Right ventricle myocardium inferior (tissue), 1 donor: ENCODE data around the gene VCAN. TPM values are rescaled to one million over a fixed set of nuclear protein-coding genes. Genes with fewer than 3 reads are reported as not detected.
"Not testable (repeated sequence)": the region's sequence is repeated elsewhere in the genome, so short reads cannot be mapped to it uniquely, and the experiment has no call there.

Experiments
- ATAC-seq: fragments of 200-7000 bp; cut with Tn5 transposase; one replicate; pipeline ENCODE4 v1.9.1; 2020; ENCODE audit warnings: mild to moderate bottlenecking, moderate library complexity
- DNase-seq: peaks from one replicate; pipeline ENCODE4 v3.0.0; 2021; ENCODE audit errors: missing footprints
- intact Hi-C: fragments of 100-400 bp; cut with DNase I; formaldehyde crosslinking; loops from one replicate; pipeline ENCODE4 v1.11.0; 2022
- long read RNA-seq: library from polyadenylated mRNA; unstranded; transcript quantifications from one replicate; pipeline ENCODE4 v2.0.0, GENCODE V29; 2021
- total RNA-seq: library from RNA; stranded (reverse); fragmentation: NEBNext Ultra II Directional; extraction: Animal tissue kit (Norgen Biotek cat#: 25700); gene quantifications from one replicate; pipeline ENCODE4 v1.2.1, GENCODE V29; 2021
- donor health status: DM: no; HTN: yes; CAD: no; lungs with severe emphysema.

Gene VCAN
- 41.2 TPM for total RNA-seq
- long read RNA-seq, full-length matches to known transcripts: 2 of 4 reads
- long read RNA-seq, partial matches to known transcripts: 0 of 4 reads
- long read RNA-seq, other reads (novel, unspliced or antisense): 2 of 4 reads

- peak; percentile 86 for DNase-seq
- ATAC-seq: peak; percentile 64
- intact Hi-C loops: loop anchor here (5.0 kb wide), 1 partner anchor 1119 kb away; no protein-coding TSS in a partner anchor
Observed at GRCh38 chr5:83471405-83472212, at the start of gene VCAN. Gene VCAN, plus strand, starts transcription at chr5:83471744. Its CDS starts 11,775 bp downstream, at chr5:83483519.

DNA sequence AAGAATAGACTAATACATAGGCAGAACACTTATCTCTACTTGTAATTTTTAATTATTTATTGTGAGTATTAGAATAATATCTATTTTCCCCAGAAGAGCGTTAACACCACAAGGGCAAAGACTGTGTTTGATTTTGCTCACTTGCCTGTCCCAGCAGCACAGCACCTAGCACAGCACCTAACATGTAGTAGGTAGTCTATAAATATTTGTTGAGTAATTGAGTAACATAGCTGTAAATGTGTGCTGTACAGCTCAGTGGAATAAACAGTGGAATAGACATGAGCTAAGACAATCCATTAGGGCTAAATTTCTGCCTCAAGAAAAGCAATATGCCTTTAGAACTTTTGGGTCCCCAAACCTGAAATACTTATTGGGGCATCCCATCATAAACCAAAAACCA lies 49.3 kb upstream of the VCAN start:
- DNase-seq (no peak), ATAC-seq (no peak)
- intact Hi-C loops: no loop called here

DNA sequence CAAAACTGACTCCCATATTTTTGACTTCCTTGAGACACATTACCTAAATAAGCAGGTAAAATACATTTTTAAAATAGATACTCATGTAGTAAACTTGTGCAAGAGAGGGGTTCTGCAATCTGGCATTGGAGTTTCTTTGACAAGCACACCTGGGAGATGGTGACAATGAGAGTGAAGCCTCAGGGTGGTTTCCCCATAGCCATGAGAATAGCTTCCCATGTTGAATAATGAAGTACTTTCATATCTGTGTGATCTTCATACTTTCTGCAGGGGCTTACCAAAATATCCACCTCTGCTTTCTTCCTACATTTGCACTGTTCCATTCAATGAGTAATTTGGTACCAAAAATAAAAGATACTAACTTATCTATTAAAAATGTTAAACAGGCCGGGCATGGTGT lies 44.7 kb upstream of the VCAN start:
- no peak for ATAC-seq
- no peak for DNase-seq
- intact Hi-C loops: no loop called here

DNA sequence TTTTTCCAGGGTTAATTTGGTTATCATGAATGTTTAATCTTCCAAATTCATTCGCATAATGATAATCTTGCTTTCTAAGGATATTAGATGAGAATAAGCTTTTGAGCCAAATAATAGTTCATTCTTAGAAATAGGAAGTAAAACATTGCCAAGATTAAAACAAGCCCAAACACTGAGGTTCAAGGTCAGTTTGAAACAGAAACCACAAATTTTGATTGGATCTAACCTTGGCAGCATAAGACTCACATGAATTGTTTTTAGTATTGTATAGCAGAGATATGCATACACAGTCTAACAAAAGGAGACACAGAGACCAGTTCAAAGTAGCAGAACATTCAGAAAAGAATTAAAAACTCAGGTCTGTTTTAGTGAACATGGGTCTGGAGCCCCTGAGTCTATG lies 43.4 kb upstream of the VCAN start:
- intact Hi-C loops: no loop called here
- no peak for ATAC-seq
- no peak for DNase-seq

DNA sequence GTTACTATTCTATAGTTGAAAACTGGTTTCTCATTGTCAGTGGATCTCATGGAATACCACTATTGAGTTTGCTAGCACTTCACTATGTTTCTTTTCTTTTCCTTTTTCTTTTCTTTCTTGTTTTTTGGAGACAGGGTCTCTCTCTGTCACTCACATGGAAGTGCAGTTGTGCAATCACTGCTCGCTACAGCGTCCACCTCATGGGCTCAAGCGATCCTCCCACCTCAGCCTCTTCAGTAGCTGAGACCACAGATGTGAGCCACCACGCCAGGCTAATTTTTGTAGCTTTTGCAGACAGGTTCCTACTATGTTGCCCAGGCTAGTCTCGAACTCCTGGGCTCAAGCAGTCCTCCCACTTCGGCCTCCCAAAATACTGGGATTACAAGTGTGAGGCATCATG lies 42.7 kb upstream of the VCAN start:
- DNase-seq (no peak), ATAC-seq (no peak)
- intact Hi-C loops: no loop called here

GRCh38 chr5:83430130-83431010 lies 41.2 kb upstream of the VCAN start:
- intact Hi-C loops: loop anchor here (5.0 to 10.0 kb wide), 2 partner anchors 356 to 788 kb away; partner anchors contain the start of genes TMEM167A and XRCC4
- DNase-seq (no peak), ATAC-seq (peak; percentile 83)

- DNase-seq: no peak
- ATAC-seq: no peak
- intact Hi-C loops: loop anchor here (5.0 to 10.0 kb wide), 2 partner anchors 359 to 792 kb away; partner anchors contain the start of genes TMEM167A and XRCC4
Observed at GRCh38 chr5:83433891-83434290, 37.7 kb upstream of the VCAN start.

GRCh38 chr5:83434946-83435345 lies 36.6 kb upstream of the VCAN start:
- ATAC-seq: peak; percentile 59
- DNase-seq: no peak
- intact Hi-C loops: loop anchor here (5.0 to 10.0 kb wide), 2 partner anchors 360 to 793 kb away; partner anchors contain the start of genes TMEM167A and XRCC4

- intact Hi-C loops: loop anchor here (10.0 kb wide), 1 partner anchor 361 kb away; the partner anchor contains the start of genes TMEM167A and XRCC4
- DNase-seq: no peak
- no peak for ATAC-seq
Observed at GRCh38 chr5:83436276-83436675, 35.3 kb upstream of the VCAN start.

- not testable (repeated sequence) for DNase-seq, ATAC-seq
- intact Hi-C loops: loop anchor here (10.0 kb wide), 1 partner anchor 363 kb away; the partner anchor contains the start of genes TMEM167A and XRCC4
Observed at GRCh38 chr5:83437697-83438096, 33.8 kb upstream of the VCAN start.

- DNase-seq (no peak), ATAC-seq (no peak)
- intact Hi-C loops: no loop called here
Observed at GRCh38 chr5:83440826-83441225, 30.7 kb upstream of the VCAN start.

GRCh38 chr5:83441747-83442146 lies 29.8 kb upstream of the VCAN start:
- no peak for DNase-seq
- intact Hi-C loops: no loop called here
- no peak for ATAC-seq

GRCh38 chr5:83443534-83443933 lies 28.0 kb upstream of the VCAN start:
- no peak for ATAC-seq
- DNase-seq: no peak
- intact Hi-C loops: no loop called here

GRCh38 chr5:83444445-83444844 lies 27.1 kb upstream of the VCAN start:
- no peak for ATAC-seq
- intact Hi-C loops: no loop called here
- no peak for DNase-seq

DNA sequence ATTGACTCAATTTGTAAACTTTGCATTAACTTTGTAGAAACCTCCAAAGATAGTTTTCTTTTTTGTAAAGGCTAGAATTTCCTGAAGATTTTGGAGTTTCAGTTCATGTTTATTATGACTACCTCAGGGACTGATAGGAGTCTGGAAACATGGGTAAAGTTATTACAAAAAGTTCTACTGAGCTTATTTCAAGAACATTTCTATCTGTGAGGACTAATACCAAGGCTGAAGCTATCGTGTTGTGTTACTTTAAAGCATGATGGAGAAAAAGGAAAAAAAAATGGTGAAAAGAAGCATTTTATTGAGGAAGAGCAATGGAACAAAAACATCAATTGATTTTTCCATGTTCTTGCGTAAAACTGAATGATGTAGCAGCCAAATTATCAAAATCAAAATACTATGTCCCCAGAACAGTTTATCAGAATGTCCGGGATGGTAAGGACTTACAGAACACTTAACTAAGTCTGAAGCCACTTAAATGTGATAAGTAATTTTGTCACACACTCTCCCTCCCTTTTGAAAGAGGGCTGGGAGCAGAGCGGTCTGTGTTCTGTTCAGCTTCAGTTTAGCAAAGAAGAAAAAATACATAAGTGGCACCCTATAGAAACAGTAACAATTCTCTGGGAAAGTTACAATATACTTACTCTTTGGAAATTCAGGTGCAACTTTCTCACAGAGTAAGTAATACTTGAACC lies 25.1 kb upstream of the VCAN start:
- no peak for ATAC-seq
- intact Hi-C loops: no loop called here

GRCh38 chr5:83447533-83447932 lies 24.0 kb upstream of the VCAN start:
- no peak for DNase-seq
- no peak for ATAC-seq
- intact Hi-C loops: no loop called here

More for the DNA sequence above, 25.1 kb upstream of the VCAN start:
- DNase-seq: no peak

DNA sequence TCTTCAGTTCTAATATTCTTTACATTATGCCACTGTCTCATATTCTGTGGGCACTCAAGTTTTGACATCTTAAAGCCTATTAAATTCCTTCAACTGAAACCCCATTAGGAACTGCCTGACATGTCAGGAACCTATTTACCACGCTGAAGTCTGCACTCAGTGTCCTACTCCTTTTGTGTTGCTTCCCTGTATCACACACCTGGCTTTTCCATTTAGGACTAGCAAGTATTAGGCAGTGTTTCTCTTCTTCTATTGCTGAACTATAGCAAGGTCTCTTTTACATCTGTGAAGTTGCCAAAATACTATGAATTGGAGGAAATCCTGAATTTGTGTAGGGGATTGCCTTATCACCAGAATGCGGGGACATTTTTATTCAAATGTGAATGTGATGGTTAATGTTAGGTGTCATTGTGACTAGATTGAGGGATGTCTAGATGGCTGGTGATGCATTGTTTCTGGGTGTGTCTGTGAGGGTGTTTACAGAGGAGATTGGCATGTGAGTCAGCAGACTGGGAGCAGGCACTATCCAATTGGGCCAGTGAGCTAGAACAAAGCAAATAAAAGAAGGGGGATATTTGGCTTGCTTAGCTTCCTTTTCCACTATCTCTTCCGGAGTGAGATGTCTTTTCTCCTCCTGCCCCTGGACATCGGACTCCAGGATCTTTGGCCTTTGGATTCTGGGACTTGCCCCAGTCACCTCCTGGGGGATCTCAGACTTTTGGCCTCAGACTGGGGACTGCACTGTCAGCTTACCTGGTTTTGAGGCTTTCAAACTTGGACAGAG lies 21.2 kb upstream of the VCAN start:
- ATAC-seq: no peak
- intact Hi-C loops: no loop called here
- DNase-seq: no peak

GRCh38 chr5:83450967-83451248 lies 20.6 kb upstream of the VCAN start:
- DNase-seq: no peak
- intact Hi-C loops: no loop called here
- ATAC-seq: no peak
